GM18498 (cell line): Measurements from ENCODE around the gene FOXA2.
"Not testable (repeated sequence)": the region's sequence is repeated elsewhere in the genome, so short reads cannot be mapped to it uniquely, and the experiment has no call there.

ENCODE experiments used
- ATAC-seq: cut with Tn5 transposase; IDR thresholded peaks from one replicate; pipeline ENCODE4 v1.9.1; 2021; ENCODE audit warnings: mild to moderate bottlenecking, moderate library complexity; ENCODE audit not compliant: unreplicated experiment

FOXA2 gene

DNA sequence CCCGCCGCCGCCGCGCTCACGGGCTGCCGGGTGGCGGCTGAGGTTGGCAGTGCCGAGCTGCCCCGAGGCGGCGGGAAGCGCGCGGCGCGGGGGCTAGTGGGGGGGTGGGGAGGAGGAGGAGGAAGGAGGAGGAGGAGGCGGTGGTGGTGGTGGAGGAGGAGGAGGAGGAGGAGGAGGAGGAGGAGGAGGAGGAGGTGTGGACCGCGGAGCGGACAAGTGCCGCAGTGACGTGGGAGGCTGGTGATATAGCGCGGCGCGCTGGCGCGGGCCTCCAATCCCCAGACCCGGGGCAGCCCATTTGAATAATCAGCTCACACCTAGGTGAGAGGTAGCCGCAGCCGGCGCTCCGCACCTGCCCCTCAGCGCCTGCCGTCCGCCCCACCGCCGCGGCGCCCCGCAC lies at the start of gene FOXA2:
Gene FOXA2 (minus strand): TSS at position 51 of the 400 bp plus-strand sequence. CDS start 294 bp downstream, outside the sequence.
- no peak for ATAC-seq

DNA sequence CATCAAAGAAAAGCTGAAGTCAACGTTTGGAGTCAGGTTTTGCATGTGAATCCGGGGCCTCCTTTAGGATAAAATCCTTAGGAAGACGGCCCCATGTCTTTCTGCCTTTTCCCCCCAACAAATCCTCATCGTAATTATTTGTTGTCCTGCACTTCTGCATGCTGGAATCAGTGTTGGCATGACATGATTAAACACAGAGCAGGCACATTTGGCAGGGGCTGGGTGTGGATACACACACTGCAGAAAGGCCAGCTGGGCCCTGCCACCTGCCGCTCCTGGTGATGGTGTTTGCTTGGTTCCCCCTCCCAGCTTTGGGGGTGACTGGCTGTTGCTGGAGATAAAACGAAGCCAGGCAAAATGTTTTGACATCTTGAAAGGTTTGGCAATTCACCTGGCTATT lies 46.3 kb upstream of the FOXA2 start:
- ATAC-seq = no peak

DNA sequence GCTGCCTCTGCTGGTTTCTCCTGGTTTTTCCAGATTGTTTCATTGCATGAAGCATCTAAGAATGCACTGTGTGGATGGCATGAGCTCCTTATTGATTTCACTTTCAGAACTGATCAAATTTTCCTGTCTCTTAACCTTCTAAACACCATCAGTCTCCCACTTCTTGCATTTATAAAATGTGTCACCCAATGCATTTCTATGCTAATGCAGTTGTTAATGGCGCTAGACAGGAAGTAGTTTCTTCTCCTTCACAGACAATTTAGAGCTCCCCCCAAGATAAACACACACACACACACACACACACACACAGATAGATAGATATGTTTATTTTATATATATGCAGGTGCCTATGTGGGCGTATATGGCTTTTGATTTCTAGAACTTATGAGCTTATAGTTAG lies 45.6 kb upstream of the FOXA2 start:
- no peak for ATAC-seq

DNA sequence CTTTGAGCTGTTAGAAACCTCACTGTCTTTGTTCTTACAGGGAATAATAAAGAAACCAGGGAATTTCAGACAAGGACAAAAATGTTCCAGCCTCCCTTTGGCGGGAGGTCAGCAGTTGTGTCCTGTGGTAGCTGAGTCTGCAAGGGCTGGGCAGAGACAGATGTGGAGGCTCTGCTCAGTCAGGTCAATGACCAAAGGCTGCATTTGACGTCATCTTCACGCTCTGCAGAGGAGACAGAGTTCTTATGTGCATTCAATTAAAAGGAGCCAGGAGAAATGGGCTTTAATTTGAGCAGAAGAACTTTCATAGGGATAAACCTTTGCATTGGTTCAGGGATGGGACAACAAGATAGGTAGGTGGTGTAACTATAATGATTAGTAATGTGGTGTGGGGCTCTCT lies 45.1 kb upstream of the FOXA2 start:
- no peak for ATAC-seq

DNA sequence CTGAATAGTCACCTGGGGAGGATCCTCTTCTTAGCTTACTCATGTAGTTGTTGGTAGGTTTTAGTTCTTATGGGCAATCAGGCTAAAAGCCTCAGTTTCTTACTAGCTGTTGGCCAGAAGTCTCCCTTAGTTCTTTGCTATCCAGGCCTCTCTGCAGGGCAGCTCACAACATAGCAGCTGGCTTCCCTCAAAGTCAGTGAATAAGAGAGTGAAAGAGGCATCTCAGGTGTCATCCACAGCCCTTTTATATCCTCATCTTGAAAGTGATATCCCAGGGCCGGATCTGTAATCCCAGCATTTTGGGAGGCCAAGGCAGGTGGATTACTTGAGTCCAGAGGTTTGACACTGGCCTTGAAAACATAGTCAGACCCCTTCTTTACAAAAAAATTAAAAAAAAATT lies 42.1 kb upstream of the FOXA2 start:
- no peak for ATAC-seq

DNA sequence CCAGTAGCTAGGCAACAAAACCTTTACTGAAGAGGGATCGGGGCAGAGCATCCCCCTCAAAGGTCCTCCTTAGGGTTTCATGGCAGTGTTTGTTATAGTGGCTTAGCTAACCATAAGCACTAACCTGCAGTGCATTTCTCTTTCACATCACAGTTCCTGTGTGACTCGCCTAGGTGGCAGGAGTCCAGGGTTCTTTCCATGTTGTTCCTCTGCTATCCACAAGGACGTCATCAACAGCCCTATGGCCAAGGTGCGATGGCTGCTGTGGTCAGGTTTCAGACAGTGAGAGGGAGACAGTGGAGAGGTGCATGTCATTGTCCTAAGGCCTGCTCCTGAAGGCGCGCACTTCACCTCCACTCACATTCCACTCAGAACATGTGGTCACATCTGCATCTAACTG lies 38.8 kb upstream of the FOXA2 start:
- no peak for ATAC-seq

DNA sequence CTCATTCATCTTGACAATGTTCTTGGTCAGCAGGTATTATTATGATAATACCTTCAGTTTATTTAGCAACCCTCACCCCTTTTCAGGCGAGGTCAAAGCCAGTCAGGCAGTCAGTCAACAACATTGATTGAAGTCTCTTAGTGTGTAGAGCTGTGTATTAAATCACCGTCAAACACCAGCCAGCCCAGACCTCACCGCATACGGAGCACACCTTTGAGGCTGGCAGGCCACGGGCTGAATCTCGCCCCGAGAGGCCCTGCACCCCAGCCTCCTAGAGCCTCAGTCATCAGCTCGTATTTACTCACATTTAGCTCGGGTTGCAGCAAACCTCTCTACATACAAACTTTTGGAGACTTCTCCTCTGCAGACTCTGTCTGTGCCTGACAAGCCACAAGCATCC lies 36.0 kb upstream of the FOXA2 start:
- no peak for ATAC-seq

DNA sequence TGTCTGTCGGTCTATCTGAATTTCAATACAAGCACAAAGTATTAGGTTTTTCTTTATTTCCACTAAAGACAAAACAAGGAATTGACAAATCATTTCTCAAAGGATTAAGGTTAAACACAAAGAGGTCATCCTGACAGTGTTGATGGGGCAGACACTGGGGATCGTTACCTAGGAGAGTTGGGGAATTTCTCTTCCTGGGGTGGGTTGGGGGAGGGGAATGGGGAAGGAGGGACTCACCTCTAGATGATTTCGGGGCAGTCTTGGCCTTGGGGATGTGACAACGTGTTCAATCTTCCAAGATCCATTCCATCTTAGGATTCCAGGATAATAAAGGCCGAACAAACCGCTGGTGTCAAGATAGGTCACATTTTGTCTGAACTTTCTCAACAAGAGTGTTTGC lies 35.4 kb upstream of the FOXA2 start:
- ATAC-seq = no peak

DNA sequence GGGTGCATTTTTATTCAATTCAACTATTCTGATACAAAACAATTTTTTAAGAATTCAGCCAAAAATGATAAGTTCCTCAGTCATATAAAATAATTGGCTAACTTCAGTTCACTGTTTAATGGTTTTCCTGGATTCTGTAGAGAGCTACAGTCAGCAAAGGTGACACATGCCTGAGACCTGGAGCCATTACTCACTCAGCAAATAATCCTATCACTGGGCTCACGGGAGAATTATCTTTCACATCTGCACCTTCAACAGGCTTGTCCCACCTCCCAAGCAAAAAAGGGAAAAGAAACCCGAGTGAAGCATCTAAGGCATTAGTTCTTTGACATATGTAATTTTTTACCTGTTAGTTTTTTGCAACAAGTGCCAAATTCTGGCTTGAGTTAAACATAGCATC lies 34.9 kb upstream of the FOXA2 start:
- no peak for ATAC-seq

DNA sequence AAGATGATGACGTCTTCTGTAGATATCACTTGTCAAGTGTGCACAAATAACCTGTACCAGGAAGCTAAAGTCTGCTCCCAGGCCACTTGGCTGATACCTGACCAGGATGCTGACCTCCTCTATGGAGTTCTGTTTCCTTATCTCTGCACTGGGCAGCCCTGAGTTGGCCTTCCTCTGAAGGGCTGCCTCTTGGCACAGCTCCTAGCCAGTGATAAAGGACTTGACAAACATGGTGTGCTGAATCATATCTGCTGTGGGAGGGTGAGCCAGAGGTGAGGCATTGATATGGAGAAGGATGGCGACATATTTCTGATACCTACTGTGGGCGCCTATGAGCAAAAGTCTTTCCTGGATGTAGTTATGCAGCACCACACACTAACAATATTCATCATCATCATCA lies 32.8 kb upstream of the FOXA2 start:
- ATAC-seq = no peak

DNA sequence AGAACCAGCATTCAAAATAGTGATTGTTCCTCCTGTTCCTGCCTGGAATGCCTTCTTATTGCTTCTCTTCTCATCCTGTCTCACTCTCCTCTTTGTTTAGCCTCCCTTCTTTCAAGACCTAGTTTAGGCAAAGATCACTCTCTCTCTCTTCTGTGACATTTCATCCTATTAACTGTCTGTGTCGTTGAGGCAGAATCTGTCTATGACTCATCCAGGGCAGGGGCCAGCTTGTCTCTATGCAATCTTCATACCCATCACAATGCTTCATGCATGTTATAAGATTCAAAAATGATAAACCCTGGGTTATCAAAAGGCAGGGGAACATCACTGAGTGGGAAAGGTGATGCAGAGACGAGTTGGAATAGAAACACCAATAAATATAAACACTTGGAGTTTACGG lies 32.2 kb upstream of the FOXA2 start:
- no peak for ATAC-seq

DNA sequence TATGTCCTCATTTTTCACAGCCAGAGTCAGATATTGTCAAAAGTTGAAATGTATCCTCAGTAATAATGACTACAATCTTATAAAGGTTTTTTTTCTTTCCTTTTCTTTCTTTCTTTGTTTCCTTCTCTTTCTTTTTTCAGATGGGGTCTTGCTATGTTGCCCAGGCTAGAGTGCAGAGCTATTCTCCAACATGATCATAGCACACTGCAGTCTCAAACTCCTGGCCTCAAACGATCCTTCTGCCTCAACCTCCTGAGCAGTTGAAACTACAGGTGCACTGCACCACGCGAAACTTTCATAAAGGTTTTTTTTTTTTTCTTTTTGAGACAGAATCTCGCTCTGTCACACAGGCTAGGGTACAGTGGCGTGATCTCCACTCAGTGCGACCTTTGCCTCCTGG lies 31.1 kb upstream of the FOXA2 start:
- ATAC-seq = no peak

DNA sequence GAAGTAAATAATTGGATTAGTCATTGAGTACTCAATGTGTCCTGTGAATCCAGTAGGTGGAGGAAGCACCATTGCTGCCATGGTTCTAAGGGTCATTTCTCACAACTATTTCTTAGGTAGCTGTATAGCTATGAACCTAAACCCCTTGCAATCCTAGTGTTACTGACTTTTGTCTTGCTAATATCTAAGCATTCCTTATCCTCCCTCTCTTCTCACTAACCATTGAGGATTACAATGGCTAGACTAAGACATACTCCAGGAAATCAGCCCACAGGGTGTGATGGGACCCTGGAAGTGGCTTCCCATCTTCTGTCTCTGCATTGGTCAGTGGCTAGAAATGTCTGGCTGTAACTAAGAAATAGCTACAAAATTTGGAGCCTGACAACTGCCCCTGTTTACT lies 27.3 kb upstream of the FOXA2 start:
- ATAC-seq = no peak

DNA sequence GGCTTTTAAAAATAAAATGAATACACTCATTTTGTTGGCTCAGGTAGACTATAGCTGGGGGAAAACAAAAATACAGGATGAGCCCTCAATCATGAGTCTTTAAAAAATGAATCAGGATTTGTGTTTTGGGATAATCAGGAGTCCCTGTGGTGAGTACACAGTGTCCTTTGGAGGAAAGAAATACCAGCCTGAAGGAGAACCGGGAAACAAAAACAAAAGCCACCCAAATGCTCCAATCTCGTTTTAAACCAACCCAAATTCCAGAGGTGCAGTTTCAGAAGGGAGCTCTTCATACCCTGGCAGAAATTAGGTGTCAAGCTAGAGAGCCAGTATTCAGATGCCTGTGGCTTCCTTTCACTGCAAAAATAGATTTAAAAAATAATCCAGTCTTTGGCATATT lies 23.3 kb upstream of the FOXA2 start:
- no peak for ATAC-seq

DNA sequence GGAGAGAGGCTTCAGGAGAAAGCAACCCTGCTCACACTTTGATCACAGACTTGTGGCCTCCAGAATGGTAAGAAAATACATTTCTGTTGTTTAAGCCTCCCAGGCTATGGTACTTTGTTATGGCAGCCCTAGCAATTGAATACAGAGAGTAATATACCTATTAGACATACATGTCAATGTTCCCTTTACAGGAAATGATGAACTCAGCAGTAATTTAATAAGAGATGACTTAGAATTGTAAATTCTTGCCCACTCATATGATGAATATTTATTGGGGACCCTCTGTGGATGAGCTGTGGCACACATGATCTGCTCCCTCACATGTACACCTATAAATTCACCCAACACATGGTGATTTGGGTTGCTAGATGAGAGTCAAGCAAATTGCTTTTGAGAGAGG lies 20.4 kb upstream of the FOXA2 start:
- no peak for ATAC-seq

DNA sequence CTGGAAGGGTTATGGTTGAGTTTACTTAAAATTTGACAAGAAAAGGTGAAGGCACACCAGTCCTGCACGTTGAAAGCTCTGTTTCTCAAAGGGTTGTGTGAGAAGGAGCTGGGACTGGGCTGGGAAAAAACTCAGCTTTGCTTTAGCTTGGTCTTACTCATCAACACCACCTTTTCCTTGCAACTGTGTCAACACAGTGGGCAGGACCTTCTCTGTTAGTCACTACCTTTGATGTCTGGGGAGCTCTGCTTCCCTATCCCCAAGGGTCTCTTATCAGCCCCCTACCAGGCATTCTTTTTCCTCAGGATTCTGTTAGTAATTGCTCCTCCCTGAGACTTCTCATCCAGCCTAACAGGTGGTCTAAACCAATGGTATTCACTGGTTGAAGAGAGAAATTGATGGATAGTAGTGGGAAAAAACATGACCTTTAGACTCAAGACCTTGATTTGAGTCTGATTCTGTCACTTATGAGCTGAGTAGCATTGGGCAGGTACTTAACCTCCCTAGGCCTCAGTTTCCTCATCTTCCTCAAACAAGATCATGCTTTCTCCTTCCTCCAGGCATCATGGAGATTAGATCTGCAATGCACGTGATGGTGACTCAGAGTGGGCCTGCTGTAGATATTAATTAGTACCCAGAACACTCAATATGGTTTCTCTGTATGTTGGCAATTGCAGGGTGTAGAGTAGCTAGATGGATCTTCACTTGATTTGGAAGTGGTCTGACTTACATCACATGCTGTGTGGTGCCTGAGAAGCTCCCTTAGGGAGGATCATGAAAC lies 17.2 kb upstream of the FOXA2 start:
- ATAC-seq = no peak

DNA sequence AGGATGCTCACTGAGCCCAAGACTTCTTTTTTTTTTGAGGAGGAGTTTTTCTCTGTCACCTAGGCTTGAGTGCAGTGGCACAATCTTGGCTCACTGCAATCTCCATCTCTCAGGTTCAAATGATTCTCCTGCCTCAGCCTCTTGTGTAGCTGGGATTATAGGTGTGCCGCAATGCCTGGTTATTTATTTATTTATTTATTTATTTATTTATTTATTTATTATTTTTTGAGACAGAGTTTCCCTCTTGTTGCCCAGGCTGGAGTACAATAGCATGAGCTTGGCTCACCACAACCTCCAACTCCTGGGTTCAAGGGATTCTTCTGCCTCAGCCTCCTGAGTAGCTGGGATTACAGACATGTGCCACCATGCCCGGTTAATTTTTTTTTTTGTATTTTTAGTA lies 14.9 kb upstream of the FOXA2 start:
- not testable (repeated sequence) for ATAC-seq

DNA sequence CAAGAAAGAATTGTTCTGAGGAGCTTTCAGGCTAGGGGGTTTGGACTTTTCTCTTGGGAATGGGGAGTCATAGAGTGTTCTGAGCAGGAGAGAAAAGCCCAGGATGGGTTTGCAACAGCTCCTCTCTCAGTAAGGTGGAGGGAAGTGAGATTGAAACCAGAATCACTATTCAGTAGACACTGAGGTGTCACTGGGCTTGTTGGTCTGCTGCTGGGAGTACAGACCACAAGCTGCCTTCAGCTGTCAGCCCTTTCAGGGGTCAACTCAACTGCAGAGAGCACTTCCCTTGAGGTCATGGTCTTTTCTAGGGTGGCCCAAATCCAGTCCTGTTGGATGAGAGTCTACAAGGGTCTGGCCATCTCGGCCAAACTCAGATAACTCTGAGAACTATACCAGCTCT lies 12.9 kb upstream of the FOXA2 start:
- ATAC-seq = no peak

DNA sequence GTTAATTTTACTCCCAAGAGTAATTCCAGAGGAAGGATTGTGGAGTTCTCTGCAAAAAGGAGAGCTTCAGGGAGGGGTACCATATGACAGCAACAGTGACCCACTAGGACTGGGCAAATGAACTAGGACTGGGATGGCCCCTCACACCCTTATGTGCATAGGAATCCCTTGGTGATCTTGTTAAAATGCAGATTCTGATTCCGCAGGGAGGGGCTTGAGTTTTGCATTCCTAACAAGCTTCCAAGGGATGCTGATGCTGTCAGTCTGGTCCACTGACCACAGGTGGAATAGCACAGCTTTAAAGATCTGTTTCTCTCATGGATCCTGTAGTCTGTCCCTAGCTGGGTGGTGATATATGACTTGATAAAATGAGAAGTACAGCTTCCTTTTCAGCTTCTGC lies 6.3 kb upstream of the FOXA2 start:
- no peak for ATAC-seq

DNA sequence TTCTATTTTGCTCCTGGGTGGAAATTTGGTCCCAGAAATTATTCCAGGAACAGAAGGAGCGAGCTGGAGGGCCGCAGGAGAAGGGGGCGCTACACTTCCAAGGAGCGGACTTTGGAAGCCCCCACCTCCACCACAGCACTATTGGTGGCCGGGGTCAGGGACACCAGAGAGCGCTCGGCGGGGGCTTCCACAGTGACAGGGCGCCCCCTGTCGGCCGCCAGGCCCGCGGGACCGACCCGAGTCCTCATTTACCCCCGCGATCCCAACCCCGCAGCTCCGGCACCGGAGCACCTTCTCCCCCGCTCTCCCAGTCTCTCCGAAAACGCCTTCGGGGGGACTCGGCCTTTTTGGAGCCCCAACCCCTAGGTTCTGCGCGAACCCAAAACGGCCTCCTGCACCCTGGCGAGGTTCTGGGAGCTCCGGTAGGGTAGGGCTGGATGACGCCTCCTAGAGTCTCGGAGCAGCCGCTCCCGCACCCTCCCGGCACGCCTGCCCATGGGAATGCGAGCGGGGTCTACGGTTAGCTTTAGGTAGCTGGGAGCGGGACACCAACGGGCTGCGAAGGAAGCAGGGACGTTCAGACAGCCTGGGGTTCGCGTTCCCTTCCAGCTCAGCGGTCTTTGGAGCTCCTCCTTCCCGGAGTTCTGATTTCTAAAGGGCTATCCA lies 2.4 kb upstream of the FOXA2 start:
- no peak for ATAC-seq

DNA sequence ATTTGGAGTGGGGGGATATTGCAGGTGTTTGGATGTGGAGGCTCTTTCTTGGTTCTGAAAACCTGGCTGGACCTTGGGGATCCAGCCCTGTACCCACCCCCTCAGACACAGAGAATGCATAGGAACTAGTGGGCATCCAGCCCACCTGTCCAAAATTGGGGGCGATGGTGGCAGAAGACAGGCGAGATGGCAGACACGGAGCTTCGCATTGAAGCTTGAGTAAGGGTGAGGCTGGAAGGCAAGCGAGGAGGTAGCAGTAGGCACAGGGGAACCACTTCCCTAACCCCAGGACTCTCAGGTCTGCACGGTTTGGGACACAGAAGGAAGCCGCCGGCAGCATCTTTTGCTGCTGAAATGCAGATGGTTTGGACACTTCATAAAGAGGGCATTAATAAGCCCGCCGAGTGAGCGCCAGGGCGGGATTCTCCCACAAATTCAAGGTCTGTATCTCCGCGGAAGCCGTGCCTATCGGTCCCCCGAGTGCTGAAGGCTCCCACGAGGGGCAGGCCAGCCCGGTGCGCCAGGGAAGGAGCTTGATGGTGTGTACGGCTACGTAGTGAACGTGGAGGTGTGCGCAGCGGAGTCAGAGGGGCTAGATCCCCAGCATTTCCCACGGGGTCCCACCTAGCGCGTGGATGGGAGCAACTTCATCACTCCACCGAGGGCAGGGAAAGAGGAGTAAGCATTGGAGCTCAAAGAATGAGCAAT lies 1.6 kb upstream of the FOXA2 start:
- ATAC-seq = no peak
